Chondrocyte (in vitro differentiated cells): ENCODE results near the gene RNF215. TPM values are rescaled to one million over a fixed set of nuclear protein-coding genes. Genes with fewer than 3 reads are reported as not detected.
A peak's percentile ranks its signal among the peaks of the same experiment; 100 is the strongest.

Experiments
- DNase-seq: peaks from one replicate; pipeline ENCODE4 v3.0.0; 2021; ENCODE audit warnings: mixed read lengths, low spot score
- H3K27ac Mint-ChIP-seq: one replicate; pipeline ENCODE4 v1.8.0; 2021; ENCODE audit warnings: mild to moderate bottlenecking, moderate library complexity, mixed read lengths; ENCODE audit not compliant: unreplicated experiment
- H3K27me3 Mint-ChIP-seq: 2 replicates; pipeline ENCODE4 v1.8.0; 2021; ENCODE audit warnings: low read depth, mixed read lengths
- H3K36me3 Mint-ChIP-seq: 2 replicates; pipeline ENCODE4 v1.8.0; 2021; ENCODE audit warnings: low read depth, mixed read lengths
- H3K4me1 Mint-ChIP-seq: 2 replicates; pipeline ENCODE4 v1.8.0; 2021; ENCODE audit warnings: low read depth, mild to moderate bottlenecking, mixed read lengths
- H3K4me3 Mint-ChIP-seq: one replicate; pipeline ENCODE4 v1.8.0; 2021; ENCODE audit warnings: mild to moderate bottlenecking, moderate library complexity, mixed read lengths; ENCODE audit not compliant: unreplicated experiment
- H3K9me3 Mint-ChIP-seq: 2 replicates; pipeline ENCODE4 v1.8.0; 2021; ENCODE audit warnings: low read depth, mixed read lengths
- CTCF ChIP-seq: fragments of 200-600 bp; sonication (generic); IDR thresholded peaks from 2 replicates; pipeline ENCODE4 v1.5.0; 2021; ENCODE audit warnings: antibody characterized with exemption, mild to moderate bottlenecking, moderate library complexity
- total RNA-seq: library from RNA; stranded (reverse); gene quantifications from 3 replicates; pipeline ENCODE4 v1.2.1, GENCODE V29; 2021

Gene RNF215
- total RNA-seq, 1 donor from 2014 or later, result 35.2 TPM

GRCh38 chr22:30393885-30394284 lies 6.7 kb upstream of the RNF215 start:
- H3K9me3 Mint-ChIP-seq, result no peaks in the 10 kb centered on the region
- no peak overlapping the region for H3K4me3 Mint-ChIP-seq
- no peak for TF ChIP-seq CTCF
- no peaks in the 10 kb centered on the region for H3K27me3 Mint-ChIP-seq
- no peak for DNase-seq
- H3K4me1 Mint-ChIP-seq, result peaks cover 27% of the 10 kb centered on the region
- H3K27ac Mint-ChIP-seq, result no peak overlapping the region
- no peaks in the 10 kb centered on the region for H3K36me3 Mint-ChIP-seq

- no peaks in the 10 kb centered on the region for H3K36me3 Mint-ChIP-seq
- no peak for DNase-seq
These were observed 6.1 kb upstream of the RNF215 start for GRCh38 chr22:30393322-30393680.

GRCh38 chr22:30392661-30393321 lies 5.6 kb upstream of the RNF215 start:
- no peaks in the 10 kb centered on the region for H3K27me3 Mint-ChIP-seq
- H3K27ac Mint-ChIP-seq, result no peak overlapping the region
- H3K36me3 Mint-ChIP-seq, result no peaks in the 10 kb centered on the region
- no peak for TF ChIP-seq CTCF
- no peak overlapping the region for H3K4me3 Mint-ChIP-seq
- peaks cover 16% of the 10 kb centered on the region for H3K4me1 Mint-ChIP-seq
- no peaks in the 10 kb centered on the region for H3K9me3 Mint-ChIP-seq
- DNase-seq, result no peak

More at GRCh38 chr22:30393322-30393680, 6.1 kb upstream of the RNF215 start:
- no peaks in the 10 kb centered on the region for H3K27me3 Mint-ChIP-seq
- H3K9me3 Mint-ChIP-seq, result no peaks in the 10 kb centered on the region
- no peak for TF ChIP-seq CTCF
- H3K4me3 Mint-ChIP-seq, result no peak overlapping the region
- peaks cover 21% of the 10 kb centered on the region for H3K4me1 Mint-ChIP-seq
- H3K27ac Mint-ChIP-seq, result no peak overlapping the region

- peak; percentile 79 for TF ChIP-seq CTCF
- Mint-ChIP-seq H3K27ac (no peak overlapping the region), H3K4me3 (no peak overlapping the region), H3K4me1 (peaks cover 17% of the 10 kb centered on the region), H3K36me3 (no peaks in the 10 kb centered on the region), H3K9me3 (no peaks in the 10 kb centered on the region), H3K27me3 (no peaks in the 10 kb centered on the region)
- DNase-seq, result no peak
These were observed 3.9 kb upstream of the RNF215 start for GRCh38 chr22:30390974-30391691.

GRCh38 chr22:30386608-30386959 lies 627 bp downstream of the RNF215 start:
- DNase-seq, result no peak
- H3K27me3 Mint-ChIP-seq, result no peaks in the 10 kb centered on the region
- peaks cover 21% of the 10 kb centered on the region for H3K4me1 Mint-ChIP-seq
- H3K36me3 Mint-ChIP-seq, result peaks cover 4% of the 10 kb centered on the region
- peak overlapping the region; percentile 85 for H3K27ac Mint-ChIP-seq
- peak overlapping the region; percentile 81 for H3K4me3 Mint-ChIP-seq
- no peaks in the 10 kb centered on the region for H3K9me3 Mint-ChIP-seq
- TF ChIP-seq CTCF, result no peak
